Stimulated activated CD8-positive, alpha-beta memory T cell treated with anti-CD3 and anti-CD28 coated beads, Interleukin-4, amount 100 ng/mL, for 48 hours (primary cell): ENCODE measurements around the gene APCDD1.
"Not testable (repeated sequence)": the region's sequence is repeated elsewhere in the genome, so short reads cannot be mapped to it uniquely, and the experiment has no call there.

Source experiments
- DNase-seq: peaks from one replicate; pipeline ENCODE4 v3.0.0-alpha.2; 2020

Gene APCDD1

DNA sequence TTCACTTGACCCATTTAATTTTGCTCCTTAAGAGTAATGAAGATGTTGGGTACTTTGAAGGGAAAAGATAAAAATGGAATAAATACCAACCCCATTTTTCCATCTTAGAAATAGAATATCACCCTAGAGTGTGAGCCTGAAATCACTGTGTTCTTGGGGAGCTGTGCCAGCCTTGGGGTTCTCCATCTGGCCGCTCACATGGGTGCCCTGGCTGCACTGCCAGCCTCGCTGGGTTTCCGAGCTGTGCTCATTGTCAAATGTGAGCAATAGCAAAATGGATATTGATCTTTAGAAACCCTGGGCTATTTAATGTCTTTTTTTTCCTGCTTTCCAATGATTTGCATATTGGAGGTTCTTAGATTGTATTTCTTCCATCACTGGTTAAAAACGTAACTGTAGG is 9.3 kb downstream of the APCDD1 start:
- DNase-seq, result no peak

GRCh38 chr18:10464161-10464648 is 9.8 kb downstream of the APCDD1 start:
- DNase-seq, result not testable (repeated sequence)

- DNase-seq, result no peak
Observed at GRCh38 chr18:10465174-10465939, 10.9 kb downstream of the APCDD1 start.

GRCh38 chr18:10470429-10470828 is 16.0 kb downstream of the APCDD1 start:
- no peak for DNase-seq

GRCh38 chr18:10471574-10471973 is 17.1 kb downstream of the APCDD1 start:
- DNase-seq, result no peak

- DNase-seq, result no peak
Observed at GRCh38 chr18:10473132-10473531, 18.7 kb downstream of the APCDD1 start.

DNA sequence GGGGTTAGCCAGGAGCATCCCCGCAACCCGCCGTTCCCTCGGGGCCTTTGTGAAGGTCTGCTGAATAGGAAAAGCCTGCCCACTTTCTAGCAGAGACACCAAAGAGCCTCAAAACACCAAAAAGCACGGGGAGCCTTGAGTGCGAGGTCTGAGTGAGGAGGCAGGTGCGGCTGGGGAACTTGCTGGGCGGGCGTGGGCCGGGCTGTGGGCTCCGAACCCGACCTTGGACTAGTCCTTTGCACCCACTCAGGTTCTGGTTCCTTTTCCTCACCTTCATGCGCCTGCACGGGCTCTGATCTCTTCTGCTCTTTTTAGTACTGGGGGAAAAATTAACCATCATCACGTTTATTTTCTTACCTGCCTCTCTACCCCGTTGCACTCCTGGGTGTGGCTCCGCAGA is 19.9 kb downstream of the APCDD1 start:
- DNase-seq, result no peak

- no peak for DNase-seq
Observed at GRCh38 chr18:10475276-10475653, 20.8 kb downstream of the APCDD1 start.

DNA sequence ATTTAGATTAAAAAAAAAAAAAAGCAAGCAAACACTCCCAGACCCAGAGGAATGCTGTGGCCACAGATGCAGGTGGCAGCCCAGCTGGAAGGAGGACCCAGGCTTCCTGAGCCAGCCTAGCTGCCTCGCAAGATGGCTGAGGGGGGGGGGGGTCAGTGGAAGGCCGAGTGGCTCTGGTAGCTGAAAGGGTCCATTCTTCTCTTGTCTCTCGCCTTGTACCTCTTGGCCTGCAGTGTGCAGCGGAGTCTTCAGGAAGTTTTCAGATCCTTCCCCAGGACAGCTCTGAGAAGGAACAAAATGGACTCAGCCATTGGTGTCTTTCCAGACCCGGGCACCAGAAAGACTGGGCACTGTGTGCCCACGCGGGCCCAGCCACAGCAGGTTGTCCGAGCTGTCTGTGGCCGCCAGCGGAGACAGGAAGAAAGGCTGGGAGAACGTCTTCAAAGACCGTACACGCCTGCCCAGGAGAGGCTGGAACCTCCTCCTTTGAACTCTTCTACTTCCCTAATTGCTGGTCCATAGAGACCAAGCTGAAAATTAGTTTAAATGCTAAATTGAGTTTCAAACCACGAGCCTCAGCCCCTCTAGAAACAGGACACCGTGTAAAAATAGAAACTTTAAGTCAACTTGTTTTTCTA is 21.3 kb downstream of the APCDD1 start:
- DNase-seq, result no peak

DNA sequence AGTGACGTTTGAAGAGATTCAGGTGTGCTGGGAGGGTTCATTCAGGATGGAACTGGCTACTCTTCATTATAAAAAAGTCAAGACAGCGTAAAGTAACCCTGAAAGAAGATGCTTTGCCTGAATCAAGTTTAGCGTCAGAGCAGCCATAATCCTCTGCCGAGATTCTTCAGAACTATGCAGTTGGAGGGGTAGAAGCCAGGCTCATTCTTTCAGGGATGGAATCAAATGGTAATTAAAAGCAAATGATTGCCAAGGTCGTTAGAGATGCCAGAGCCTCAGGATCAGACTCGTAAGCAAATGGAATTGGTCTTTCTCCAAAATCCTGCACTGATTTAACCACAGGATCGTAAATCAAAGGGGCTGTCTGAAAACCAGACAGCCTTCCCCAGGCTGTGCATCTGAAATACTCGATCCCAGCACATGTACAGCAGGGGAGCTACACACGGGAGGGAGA is 21.9 kb downstream of the APCDD1 start:
- DNase-seq, result no peak

DNA sequence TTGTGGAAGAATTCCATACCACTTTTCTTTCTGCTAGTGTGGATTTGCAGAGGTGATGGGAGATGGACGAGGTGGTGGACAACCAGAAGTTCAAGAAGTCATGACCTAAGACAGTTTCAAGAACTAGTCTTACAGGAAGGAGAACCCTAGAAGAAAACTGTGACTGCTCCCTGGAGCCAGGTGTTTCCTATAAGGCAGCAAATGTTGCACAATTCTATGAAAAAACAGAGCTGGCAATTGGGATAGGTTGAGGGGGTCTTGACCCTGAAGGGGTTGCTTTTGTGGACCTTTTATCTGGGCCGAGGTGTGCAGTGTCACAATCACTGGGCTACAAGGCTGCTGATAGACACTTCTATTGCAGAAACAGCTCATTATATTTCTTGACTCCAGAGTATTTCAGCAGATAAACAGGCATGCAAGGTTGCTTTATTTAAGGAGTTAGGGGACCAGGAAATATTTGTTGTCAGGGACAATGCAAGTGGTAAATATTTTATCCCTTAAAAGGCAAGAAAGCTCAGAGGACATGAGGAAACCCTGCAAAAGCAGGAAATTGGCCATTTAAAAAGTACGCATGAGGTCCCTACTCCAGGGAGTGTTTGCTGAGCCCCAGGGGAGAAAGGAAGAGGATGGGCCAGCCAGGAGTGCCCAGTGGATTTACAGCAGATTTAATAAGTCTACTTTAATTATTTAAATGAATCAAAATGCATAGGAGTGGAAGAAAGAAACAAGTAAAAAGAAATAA is 22.9 kb downstream of the APCDD1 start:
- DNase-seq, result no peak

DNA sequence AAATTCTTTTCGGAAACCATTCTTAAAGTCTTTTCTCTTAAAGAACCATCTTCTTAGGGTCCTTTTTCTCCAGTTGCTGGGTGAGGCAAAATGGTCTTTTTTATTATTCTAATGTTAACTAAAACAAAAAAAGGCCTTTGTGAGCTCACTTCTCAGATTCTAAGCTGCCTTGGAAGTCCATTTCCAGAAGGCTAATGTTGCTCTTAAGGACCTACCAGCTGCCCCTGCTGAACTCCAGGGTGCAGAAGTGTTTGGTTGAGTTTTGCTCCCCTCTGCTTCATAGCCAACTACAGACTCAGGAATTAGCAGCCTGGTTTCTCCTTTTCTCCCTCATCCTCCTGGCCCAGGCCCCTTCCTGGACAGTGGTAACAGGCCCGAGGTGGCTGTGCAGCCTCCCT is 23.4 kb downstream of the APCDD1 start:
- DNase-seq, result no peak

GRCh38 chr18:10481831-10482230 is 27.4 kb downstream of the APCDD1 start:
- no peak for DNase-seq

DNA sequence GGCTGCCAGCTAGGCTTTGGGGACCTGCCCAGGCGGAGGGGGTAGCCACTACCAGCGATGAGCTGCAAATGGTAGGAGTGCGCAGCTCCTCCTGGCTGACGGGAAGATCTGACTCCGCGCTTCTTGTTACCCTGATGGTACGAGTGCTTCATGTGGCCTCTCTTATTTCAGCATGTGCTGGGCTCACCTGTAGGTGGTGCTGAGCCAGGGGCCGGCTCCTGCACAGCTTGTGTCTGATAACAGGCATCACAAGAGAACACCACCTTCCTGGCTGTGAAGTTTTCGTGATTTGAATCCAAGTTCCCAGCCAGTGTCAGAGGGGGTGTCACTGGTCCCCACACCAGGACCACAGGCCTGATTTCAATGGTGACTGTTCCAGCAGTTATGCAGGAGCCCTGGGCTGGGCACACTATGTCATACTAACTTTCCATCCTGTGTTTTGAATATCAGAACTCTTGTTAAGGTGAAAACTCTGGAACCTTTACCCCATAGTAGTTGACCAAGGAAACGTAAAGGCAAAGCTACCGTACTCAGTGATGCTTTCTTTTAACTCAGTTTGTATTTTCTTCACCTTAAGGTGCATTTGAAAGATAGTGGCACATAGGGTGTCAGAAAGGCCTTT is 28.0 kb downstream of the APCDD1 start:
- DNase-seq, result no peak

DNA sequence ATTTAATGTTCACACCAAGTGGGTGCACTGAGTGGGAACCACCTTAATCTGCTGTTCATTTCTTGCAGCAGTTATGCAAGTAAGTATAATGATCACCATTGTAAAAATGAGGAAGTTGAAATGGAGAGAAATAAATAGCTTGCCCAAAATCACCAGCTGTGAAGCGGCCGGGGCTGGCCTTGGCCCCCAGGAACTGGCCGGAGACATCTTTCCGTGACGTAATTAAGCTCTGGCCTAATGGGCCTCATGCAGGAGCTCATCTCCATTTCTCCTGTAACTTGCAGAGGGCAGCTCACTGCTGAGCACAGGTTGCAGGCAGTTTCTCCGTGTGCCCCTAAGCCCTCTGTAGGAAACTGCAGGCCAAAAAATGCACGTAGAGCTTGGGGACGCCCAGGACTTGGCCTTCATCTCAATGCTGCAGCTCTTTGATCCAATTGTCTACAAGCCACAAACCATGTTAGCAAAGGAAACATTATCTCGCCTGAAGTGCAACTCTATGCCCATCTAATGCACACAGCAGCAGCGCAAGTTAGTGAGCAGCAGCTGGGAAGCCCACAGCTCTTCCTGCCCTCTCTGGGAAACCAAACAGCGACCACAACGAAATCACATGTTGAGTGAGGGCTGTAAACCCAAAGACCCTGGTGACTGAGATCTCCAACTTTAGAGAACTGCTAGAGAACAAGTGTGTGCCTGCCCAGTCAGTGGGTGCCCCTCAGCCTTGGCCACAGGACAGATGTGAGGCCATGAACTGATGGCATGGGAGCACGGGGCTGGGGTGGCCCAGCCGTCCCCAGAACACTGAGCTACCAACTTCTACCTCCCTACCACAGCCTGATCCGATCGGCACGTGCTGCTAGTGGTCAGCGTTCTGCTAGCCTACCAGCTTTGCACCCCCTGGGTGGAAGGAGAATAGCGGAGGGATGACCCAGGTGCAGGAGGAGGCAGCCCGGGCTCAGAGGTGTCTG is 28.8 kb downstream of the APCDD1 start:
- DNase-seq, result no peak

- no peak for DNase-seq
Observed at GRCh38 chr18:10485475-10485874, 31.0 kb downstream of the APCDD1 start.

- DNase-seq, result no peak
Observed at GRCh38 chr18:10486362-10486761, 31.9 kb downstream of the APCDD1 start.

- no peak for DNase-seq
Observed at GRCh38 chr18:10487154-10487553, 32.7 kb downstream of the APCDD1 start.

DNA sequence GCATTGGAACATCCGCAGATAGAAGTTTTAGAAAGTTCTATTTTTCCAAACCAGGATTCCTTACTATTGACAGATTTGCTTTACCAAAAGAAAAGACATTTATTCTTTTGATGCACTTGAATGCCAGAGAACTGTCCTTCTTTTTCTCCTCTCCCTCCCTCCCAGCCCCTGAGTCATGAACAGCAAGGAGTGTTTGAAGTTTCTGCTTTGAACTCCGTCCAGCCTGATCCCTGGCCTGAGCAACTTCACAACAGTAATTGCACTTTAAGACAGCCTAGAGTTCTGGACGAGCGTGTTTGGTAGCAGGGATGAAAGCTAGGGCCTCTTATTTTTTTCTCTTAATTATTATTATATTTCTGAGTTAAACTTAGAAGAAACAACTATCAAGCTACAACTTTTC is 33.6 kb downstream of the APCDD1 start:
- DNase-seq, result no peak

GRCh38 chr18:10490401-10491165 is 36.1 kb downstream of the APCDD1 start:
- peak; percentile 72 for DNase-seq

- DNase-seq, result no peak
Observed at GRCh38 chr18:10495936-10496335, 41.5 kb downstream of the APCDD1 start.
